Tongue (tissue), 3 donors: ENCODE data around the gene PIGP. TPM values are rescaled to one million over a fixed set of nuclear protein-coding genes. Genes with fewer than 3 reads are reported as not detected.
"Not testable (repeated sequence)": the region's sequence is repeated elsewhere in the genome, so short reads cannot be mapped to it uniquely, and the experiment has no call there.

Experiments
- DNase-seq: peaks from one replicate; pipeline ENCODE4 v3.0.0-alpha.2; 2015
- small RNA-seq: library from RNA; depleted of rRNA; stranded (forward); fragments of <200 nt; gene quantifications from one replicate; pipeline ENCODE3, GENCODE V24; 2014; ENCODE audit warnings: low replicate concordance
- total RNA-seq: library from RNA; depleted of rRNA; stranded (reverse); fragments of >200 nt; gene quantifications from one replicate; pipeline ENCODE4 v1.2.3, GENCODE V29; 2014

PIGP gene
- total RNA-seq, 1 donor from 2014 or later: 10.4 TPM

DNA sequence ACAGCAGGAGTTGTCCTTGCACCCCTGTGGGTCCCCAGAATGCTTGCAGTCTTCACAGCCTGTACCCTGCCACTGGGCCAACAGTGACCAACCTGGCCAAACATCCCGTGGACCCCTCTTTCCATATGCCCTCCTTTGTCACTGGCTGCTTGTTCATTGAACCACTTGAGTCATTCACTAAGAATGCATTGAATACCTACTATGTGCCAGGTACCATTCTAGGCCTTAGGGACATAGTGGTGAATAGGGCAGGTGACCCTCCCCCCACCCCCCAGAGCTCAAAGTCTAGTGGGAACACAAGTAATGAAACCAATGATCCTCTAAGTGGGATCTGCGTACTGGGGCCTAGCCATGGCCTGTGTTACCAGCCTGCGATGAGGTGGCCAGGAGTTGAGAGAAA is 28.2 kb downstream of the PIGP start:
- DNase-seq: no peak

DNA sequence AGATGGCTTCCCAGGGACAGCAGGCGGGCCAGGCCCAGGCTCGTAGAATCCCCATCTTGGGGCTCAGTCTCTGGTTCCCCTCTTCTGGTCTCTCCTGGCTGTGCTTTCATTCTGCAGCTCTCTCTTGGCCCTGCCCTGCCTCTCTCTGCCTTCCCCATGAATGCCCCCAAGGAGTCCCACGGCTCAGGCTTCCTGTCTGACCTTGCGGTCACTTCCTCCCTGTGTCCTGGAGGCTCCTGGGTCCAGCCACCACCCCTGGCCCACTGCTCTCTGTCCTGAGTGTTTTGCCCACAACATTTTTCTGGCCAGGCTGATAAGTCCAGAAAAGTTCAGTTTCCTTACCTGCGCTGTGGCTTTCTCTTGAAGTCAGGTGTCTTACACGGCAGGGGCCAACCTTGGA is 29.1 kb downstream of the PIGP start:
- no peak for DNase-seq

DNA sequence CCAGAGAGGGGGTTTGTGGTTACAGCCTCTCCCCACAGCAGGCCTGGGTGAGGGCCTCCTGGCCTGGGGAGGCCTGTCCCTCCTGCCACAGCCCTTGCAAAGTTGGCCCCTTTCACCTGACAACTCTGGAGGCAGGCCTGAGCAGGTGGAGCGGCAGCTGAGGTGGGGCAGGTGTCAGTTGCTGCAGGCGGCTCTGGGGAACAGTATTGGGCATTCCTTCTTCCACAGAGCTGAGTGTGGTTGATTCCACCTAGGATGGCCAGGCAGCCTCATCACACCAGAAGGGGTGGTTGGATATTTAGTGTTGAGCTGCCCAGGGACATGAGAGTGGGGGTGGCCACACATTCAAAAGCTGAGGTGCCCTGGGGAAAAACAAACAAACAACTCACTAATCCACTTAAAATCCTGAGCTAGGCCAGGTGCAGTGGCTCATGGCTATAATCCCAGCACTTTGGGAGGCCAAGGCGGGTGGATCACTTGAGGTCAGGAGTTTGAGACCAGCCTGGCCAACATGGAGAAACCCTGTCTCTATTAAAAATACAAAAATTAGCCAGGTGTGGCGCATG is 31.1 kb downstream of the PIGP start:
- DNase-seq: no peak

DNA sequence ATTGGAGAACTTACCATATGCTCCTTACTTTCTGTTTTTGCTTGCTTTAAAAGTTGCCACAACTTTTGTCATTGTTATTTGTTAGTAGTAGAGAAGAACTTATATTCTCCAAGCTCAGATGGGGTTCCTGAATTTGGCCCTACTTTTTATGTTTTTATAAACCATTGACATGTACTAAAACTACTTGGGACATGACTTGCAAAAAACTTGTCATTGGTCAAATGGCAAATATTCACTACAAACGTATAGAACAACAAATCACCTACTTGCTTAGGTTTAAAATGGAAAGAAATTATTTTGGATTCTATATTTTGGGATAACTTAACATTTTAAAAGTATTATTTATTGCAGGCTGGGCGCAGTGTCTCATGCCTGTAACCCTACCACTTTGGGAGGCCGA is 32.7 kb downstream of the PIGP start:
- no peak for DNase-seq

DNA sequence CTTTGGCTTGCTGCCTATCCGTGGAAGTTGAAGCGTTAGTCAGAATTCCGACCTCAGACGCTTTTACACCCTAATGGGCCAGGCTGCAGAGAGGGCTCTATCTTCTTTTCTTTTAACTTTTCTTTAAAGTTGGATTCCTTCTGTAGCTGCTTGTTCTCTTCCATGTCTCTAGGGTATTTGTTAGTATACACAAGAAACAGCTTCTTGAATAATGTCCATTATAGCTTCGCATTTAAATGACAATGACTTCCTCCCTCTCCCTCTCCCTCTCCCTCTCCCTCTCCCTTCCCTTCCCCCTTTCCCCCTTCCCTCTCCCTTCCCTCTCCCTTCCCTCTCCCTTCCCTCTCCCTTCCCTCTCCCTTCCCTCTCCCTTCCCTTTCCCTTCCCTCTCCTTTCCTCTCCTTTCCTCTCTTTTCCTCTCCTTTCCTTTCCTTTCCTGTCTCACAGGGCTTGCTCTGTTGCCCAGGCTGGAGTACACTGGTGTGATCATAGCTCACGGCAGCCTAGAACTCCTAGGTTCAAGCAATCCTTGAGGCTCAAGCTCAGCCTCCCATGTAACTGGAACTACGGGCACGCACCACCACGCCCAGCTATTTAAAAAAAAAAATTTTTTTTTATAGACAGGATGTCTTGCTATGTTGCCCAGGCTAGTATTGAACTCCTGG is 33.3 kb downstream of the PIGP start:
- no peak for DNase-seq

DNA sequence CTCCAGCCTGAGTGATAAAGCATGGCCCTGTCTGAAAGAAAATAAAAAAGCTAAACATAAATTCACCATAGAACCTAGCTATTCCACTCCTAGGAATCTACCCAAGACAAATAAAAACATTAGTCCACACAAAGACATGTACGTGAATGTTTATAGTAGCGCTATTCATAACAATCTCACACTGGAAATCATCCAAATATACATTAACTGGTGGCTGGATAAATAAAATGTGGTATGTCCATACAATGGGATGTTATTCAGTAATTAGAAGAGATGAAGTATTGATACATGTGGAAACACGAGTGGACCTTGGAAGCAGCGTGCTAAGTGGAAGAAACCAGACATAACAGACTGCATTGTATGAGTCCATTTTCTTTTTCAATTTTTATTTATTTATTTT is 36.7 kb downstream of the PIGP start:
- no peak for DNase-seq

DNA sequence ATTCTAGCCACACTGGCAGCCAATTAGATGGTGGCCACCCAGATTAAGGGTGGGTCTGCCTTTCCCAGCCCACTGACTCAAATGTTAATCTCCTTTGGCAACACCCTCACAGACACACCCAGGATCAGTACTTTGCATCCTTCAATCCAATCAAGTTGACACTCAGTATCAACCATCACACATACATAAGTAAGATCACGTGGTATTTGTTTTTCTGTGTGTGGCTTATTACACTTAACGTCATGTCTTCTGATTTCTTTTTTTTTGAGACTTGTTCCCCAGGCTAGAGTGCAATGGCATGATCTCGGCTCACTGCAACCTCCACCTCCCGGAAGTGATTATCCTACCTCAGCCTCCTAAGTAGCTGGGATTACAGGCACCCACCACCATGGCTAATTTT is 38.5 kb downstream of the PIGP start:
- not testable (repeated sequence) for DNase-seq

DNA sequence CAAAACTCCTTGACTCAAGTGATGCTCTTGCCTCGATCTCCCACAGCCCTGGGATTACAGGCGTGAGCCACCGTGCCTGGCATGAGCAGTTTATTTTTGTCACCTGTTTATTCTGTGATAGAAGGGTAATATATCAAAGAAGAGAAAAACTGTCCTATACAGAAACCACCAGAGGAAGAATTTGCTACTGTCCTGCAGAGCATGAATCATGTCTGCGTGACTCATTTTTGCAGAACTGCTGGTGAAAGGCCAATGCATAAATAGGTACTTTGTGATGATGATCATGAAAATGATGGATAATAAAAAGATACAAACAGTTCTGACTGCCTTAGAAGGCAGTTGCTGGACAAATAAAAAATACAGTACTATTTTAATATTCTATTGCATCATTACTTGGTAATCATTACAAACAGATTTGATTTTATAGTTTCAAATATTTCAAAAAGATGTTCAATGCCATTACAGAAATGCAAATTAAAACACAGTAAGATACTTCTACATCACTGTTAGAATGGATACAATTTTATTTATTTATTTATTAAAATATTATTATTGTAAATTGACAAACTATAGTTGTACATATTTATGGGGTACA is 39.9 kb downstream of the PIGP start:
- DNase-seq: no peak

DNA sequence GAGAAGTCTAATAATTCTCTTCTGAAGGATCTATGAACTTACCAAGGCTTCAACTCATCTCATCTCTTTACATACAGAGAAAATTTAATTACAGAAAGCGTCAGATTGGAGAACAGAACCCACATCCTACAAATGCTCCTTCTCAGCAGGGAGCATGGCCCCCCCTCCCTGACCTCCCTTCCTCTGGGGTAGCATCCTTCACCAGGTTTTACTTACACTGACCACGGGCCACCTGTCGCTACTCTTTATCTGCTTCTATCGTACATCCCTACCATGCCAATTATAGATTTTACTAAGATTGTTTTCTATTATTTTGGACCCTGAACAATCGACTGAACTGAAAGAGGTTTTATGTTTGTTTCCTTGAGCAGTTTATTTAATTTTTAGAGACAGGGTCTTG is 40.6 kb downstream of the PIGP start:
- DNase-seq: no peak

DNA sequence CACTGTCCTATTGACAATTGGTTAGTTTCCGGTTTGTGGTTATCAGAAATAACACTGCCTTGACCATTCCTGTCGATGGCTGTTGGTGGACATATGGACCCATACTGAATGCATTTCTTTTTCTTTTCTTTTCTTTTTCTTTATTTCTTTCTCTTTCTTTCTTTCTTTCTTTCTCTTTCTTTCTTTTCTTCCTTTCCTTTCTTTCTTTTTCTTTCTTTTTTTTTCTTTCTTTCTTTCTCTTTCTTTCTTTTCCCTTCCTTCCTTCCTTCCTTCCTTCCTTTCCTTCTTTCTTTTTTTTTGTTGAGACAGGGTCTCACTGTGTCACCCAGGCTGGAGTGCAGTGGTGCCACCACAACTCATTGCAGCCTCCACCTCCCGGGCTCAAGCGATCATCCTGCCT is 42.0 kb downstream of the PIGP start:
- DNase-seq: no peak

DNA sequence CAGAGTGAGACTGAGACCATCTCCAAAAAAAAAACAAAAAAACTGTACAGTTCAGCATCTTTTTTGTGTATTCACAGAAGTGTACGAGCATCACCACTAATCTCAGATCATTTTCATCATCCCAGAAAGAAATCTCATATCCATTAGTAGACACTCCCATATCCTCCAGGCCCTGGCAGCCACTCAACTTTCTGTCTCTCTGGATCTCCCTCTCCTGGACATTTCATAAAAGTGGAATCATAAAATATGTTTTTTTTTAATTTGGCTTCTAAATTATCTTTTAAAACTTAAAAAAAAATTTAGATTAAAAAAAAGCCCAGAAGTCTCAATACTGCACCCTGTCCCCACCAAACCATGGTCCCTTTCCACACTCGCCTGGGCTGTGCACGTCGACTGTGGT is 44.3 kb downstream of the PIGP start:
- peak; percentile 15 for DNase-seq

DNA sequence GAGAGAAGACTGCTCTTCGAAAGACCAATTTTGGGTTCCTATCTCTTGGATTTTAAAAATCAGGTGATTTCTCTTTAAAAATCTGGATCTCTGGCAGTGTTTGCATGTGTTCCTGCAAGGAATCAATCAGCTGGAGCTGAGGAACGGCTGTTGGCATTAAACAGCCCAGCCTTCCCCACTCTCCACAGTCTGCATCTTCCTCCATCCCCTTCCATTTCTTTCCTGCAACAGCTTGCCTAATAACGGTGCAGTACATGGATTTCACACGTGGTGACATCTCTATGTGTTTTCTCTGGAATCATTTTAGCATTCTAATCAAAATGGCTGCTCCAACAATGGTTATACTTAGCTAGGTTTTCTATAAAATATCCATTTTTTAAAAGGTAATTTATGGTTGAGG is 46.4 kb downstream of the PIGP start:
- no peak for DNase-seq

DNA sequence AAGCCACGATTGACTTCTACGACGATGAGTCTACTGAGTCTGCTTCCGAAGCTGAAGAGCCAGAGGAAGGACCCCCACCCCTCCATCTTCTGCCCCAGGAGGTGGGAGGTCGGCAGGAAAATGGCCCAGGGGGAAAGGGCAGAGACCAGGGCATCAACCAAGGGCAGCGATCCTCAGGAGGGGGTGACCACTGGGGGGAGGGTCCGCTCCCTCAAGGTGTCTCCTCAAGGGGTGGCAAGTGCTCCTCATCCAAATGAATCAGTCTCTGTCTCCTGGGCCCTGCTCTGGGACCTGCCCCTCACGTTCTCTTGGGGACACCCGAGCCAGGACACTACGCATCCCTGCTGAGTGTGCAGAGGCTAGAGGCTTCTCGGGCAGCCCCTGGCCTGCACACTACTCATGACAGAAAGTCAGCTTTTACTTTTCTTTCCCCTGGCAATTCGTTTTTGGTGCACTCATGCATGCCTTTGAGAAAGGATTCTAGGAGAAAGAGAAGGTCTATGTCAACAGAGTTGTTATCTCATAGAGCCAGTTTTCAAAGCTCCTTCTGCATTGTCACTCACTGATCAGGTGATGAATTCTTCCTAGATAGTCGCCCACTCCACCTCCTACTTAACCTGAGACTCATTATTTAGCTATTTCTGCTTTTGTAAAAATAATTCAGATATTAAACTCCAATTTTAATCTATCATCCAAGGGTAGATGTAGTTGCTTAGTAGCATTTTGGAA is 54.8 kb downstream of the PIGP start:
- DNase-seq: no peak

Small RNAs within 50 kb of the gene (small RNA-seq; reads per million reads assigned to genes)
- gene RNU6-696P: not detected

Other genes with a start within 250 kb of the PIGP start
- 30.0 TPM for gene HLCS, start 106.4 kb downstream of the PIGP start, total RNA-seq
- gene RIPPLY3, start 66.4 kb downstream of the PIGP start, total RNA-seq: 0.72 TPM
- gene TTC3, start 183 bp upstream of the PIGP start, total RNA-seq: 339 TPM
- gene VPS26C, start 194.3 kb upstream of the PIGP start, total RNA-seq: 46.6 TPM